Measurements from ENCODE around the gene FAM163A.
"Not testable (repeated sequence)": the region's sequence is repeated elsewhere in the genome, so short reads cannot be mapped to it uniquely, and the experiment has no call there.

The FAM163A gene

DNA sequence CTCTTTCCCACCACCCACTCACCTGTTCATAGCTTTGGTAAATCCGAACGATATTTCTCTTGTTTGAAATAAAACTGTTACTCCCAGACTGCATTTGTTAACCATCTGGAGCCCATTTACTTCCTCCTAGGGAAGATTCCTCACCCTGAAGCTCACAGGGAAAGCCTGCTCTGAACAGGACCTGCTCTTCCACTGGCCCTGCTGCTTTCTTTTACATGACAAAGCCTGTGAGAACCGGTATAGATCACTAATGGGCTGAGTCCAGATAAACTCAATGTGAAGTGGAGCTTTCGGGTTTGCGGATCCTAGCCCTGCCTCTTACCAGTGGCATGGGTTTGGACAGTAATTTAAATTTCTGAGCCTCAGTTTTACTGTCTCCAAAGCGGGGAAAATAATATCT is 45.2 kb downstream of the FAM163A start:
- DNase-seq (ENCODE audit: low spot score), result no peak
- FAIRE-seq, result no peak

- FAIRE-seq (no peak), DNase-seq (ENCODE audit: low spot score) (no peak)
These were observed 50.2 kb downstream of the FAM163A start for GRCh38 chr1:179793281-179793680.

DNA sequence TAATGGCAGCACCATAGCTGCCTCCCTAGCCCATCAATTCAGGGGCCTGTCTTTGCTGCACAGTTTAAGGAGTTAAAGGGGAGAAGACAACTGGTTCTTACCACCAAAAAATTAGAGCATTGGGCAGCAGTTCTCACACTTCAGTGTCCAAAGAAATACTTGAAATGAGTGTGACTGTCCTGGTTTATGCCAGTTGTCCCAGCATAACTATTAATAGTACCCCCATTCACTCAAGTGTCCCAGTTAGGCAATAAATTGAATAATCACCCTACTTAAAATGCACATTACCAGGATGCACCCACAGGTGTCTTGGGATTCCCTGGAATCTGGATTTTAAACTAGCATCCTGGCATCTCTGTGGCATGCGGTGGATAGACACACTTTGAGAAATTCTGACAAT is 51.1 kb downstream of the FAM163A start:
- FAIRE-seq (no peak), DNase-seq (ENCODE audit: low spot score) (no peak)

DNA sequence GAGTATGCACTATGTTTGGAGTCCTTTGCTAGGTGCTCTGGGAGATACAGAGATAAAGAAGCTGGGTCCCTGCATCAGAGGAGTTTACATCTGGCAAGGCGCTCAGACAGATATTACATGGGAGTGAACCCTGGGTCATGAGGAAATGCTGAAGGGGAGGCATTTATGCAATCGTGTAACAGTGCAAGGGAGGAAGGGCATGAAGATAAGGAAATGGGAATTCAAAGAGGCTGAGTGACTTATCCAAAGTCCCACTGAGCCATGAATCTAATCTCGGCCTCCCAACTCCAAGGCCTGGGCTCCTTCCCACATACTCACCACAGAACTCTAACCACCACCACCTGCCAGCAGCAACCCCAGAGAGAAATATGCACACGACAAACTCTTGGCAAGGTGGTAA is 51.6 kb downstream of the FAM163A start:
- DNase-seq (ENCODE audit: low spot score), result no peak
- FAIRE-seq, result no peak

GRCh38 chr1:179798213-179798863 is 55.2 kb downstream of the FAM163A start:
- FAIRE-seq (no peak), DNase-seq (ENCODE audit: low spot score) (no peak)

DNA sequence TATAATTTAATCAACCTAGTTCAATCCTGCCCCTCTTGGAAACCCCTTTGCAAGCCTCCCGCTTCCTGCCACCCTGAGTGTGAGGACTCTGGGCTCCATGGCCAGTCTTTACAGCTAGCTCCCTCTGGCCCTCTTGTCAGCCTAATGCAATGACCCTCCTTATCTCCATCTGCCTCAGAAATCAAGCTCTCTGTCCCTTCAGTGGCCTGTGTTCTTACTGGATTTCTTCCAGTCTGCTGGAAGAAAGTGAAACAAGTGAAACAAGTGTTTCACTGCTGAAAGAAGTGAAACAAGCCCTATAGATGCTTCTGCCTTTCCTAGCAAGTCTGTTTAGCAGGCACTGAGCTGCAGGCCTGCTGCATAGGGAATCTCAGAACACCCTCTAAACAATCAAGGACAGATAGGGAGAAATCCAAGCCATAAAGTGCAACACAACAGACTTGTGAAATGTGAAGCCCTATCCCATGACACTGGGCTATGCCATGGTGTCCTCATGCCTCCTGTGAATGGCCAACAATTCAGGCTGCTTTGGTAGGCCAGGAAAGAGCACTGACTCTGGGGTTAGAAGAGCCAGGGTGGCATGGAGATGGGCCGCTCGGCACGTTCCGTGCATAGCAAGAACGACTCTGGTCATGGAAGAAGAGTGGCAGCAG is 55.9 kb downstream of the FAM163A start:
- FAIRE-seq, result no peak
- DNase-seq (ENCODE audit: low spot score), result no peak

GRCh38 chr1:179800481-179800880 is 57.4 kb downstream of the FAM163A start:
- FAIRE-seq (no peak), DNase-seq (ENCODE audit: low spot score) (no peak)

DNA sequence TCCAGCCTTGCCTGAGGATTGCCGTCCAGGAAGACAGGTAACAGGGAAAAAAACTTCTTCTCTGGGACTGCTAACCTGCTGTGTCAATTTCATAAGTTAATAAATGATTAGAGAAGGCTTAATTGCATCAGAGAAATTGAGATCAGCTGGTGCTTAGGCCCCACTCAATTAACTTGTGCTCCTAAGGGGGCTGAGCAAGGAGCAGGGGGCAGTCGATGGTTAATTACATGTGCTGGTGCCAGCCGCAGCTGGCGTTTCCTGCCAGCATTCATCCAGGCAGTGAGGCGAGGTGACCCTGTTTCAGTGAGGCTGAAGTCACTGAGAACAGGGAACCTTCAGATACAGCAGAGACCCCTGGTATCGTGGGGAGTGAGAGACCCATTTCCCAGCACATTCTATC is 60.0 kb downstream of the FAM163A start:
- DNase-seq (ENCODE audit: low spot score) (no peak), FAIRE-seq (no peak)

DNA sequence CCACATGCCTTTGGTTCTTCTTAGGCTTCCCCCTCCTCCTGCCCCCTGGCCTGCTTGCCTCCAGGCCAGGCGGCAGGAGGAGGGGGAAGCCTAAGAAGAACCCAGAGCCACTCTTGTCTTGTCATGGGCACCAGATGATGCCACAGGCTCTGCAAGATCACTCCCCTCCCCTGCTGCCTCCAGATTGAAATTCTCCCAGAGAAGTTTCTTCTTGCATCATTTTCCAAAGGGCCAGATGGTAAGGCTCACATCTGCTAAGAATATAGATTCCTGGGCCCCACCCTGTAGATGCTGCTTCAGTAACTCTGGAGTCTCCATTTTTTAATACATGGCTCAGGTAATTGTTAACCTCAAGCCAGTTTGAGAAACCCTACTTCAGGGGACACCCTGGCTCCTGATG is 60.8 kb downstream of the FAM163A start:
- no peak for FAIRE-seq

GRCh38 chr1:179804417-179804816 is 61.3 kb downstream of the FAM163A start:
- FAIRE-seq; DNase-seq (ENCODE audit: low spot score): not testable (repeated sequence)

More for the DNA sequence above, 60.8 kb downstream of the FAM163A start:
- no peak for DNase-seq (ENCODE audit: low spot score)

- no peak for FAIRE-seq
- no peak for DNase-seq (ENCODE audit: low spot score)
These were observed 62.5 kb downstream of the FAM163A start for GRCh38 chr1:179805291-179806195.

- FAIRE-seq, result no peak
These were observed 63.2 kb downstream of the FAM163A start for GRCh38 chr1:179806333-179806732.

DNA sequence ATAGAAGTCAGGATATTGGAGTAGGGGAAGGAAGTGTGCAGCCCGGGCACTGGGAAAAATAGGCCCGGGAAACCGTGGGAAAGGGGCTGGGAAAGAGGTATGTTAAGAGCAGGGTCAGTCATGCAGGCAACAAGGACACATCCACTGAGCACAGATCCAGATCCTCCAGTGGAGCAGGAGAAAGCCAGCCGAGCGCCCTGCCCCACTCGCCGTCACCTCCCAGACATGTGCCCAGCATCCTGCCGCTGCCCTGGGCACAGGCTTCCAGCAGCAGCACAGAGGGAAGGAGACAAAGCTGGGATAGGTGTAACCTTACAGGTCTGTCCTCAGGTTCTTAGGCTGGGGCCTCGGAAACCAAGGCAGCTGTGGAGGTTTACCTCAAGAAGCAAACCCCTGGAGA is 64.2 kb downstream of the FAM163A start:
- FAIRE-seq, result no peak
- DNase-seq (ENCODE audit: low spot score), result no peak

More at GRCh38 chr1:179806333-179806732, 63.2 kb downstream of the FAM163A start:
- DNase-seq (ENCODE audit: low spot score), result no peak

DNA sequence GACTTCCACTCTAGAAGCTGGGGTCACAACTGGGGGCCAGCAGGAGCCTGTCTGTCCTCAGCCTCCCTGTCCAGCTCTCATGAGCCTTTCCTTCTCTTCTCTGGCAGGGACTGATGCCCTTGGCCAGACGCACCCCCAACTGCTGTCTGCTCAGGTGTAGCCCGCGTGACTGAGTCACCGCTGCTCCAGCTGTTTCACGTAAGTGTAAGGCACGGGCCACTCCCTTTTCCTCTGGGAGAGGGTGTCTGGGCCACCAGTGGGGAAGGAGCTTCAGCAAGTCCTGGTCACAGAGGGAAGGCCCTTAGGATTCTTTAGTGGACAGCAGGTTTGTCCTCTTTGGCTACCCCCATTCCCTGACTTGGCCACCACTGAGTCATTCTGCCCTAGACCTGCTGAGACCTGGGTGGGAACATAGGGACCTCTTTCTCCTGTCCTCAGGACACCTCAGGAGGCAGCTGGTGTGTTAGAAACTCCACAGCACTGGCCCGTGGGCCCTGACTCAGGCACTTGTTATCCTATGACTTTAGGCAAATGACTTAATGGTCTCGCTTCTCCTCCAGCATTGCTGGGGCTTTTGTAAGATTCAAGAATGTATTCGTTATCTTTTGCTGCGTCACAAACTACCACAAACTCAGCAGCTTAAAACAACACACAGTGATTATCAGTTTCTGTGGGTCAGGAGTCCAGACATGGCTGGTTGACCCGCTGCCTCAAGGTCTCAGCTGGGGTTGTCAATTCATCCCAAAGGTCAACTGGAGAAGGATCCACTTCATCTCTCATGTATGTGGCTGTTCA is 64.8 kb downstream of the FAM163A start:
- FAIRE-seq, result no peak
- DNase-seq (ENCODE audit: low spot score), result peak; percentile 79

GRCh38 chr1:179808503-179808902 is 65.4 kb downstream of the FAM163A start:
- no peak for FAIRE-seq
- no peak for DNase-seq (ENCODE audit: low spot score)

DNA sequence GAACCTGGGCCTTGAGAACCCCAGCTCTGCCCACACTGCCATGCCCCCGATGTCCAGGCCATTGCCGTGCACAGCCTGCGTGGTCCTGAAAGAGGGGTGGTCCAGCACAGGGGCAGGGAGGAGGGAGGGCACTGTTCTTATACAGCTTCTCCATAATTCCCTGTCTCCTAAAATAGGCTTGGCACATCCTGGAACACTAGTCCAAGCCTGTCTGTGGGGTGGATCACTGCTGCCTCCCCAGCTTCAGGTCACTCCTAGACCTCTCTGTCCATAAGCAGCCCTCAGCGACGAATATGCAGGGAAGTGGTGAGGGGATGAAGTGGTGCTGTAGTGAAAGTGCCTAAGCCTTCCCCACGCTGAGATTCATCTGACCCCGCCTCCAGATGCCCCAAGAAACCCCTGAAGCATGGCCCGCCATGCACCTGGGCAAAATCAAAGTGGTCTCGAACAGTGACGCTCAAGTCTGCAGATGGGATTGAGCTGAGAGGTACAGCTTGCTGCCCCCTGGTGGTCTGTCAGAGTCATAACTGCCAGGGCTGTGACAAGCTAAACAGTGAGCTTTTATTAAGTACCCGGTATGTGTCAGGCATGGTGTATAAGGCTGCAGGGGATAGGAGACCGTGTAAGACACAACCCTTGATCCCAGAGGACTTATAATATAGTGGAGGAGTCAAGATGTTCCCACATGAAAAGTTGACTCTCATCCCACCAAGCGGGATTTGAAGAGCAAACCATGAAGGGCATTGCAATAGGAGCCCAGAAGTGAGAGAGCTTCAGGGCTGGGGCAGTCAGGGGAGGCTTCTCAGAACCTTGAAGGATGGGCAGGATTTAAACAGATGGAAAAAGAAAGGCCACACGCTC is 66.6 kb downstream of the FAM163A start:
- FAIRE-seq, result no peak
- DNase-seq (ENCODE audit: low spot score), result peak; percentile 46

- FAIRE-seq (no peak), DNase-seq (ENCODE audit: low spot score) (no peak)
These were observed 67.2 kb downstream of the FAM163A start for GRCh38 chr1:179810367-179810715.

DNA sequence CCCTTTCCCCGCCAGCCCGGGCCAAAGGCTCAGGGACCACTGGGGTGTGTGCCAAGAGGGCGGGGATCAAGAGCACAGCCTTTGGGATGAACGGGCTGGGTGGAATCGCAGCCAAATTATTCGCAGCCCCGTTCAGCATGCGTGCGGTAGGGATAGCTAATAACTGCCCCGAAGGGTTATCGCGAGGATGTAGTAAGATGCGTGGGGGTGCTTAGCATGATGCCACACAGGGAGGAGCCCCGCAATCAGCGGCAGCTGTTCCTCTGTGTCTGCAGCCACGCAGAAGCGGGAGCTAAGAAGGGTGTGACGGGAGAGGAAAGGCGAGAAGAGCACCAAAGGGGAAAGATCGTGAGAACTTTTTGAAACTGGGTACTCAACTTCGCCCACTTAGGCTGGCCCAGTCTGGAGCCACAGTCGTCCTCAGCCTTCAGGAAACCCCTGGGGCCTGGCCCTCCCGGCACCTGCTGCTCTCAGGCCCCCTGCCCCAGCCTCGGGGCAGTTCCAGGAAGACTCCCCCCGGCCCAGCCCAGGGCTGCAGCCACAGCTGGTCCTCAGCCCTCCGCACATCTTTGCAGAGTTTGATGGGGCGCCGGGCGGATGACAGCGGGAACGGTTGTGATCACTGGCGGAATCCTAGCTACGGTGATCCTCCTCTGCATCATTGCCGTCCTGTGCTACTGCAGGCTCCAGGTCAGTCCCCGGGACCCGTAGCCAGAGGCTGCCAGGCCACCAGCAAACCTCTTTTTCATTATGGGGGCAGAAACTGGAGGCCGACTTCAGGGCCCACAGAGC is 69.6 kb downstream of the FAM163A start:
- DNase-seq (ENCODE audit: low spot score), result no peak
- no peak for FAIRE-seq

- DNase-seq (ENCODE audit: low spot score), result no peak
These were observed 70.8 kb downstream of the FAM163A start for GRCh38 chr1:179813626-179814545.

More at GRCh38 chr1:179813626-179814545, 70.8 kb downstream of the FAM163A start:
- FAIRE-seq, result no peak
